Activated CD4-positive, alpha-beta T cell treated with anti-CD3 and anti-CD28 coated beads, Interleukin-2, amount 50 U/mL, for 16 hours (primary cell): ENCODE data around the gene NAV1.
"Not testable (repeated sequence)": the region's sequence is repeated elsewhere in the genome, so short reads cannot be mapped to it uniquely, and the experiment has no call there.

ENCODE experiments used
- DNase-seq: peaks from one replicate; pipeline ENCODE4 v3.0.0-alpha.2; 2020

The NAV1 gene

GRCh38 chr1:201504799-201505502 is 34.0 kb upstream of the NAV1 start:
- DNase-seq, result no peak

- DNase-seq, result no peak
Observed at GRCh38 chr1:201505503-201505890, 33.4 kb upstream of the NAV1 start.

DNA sequence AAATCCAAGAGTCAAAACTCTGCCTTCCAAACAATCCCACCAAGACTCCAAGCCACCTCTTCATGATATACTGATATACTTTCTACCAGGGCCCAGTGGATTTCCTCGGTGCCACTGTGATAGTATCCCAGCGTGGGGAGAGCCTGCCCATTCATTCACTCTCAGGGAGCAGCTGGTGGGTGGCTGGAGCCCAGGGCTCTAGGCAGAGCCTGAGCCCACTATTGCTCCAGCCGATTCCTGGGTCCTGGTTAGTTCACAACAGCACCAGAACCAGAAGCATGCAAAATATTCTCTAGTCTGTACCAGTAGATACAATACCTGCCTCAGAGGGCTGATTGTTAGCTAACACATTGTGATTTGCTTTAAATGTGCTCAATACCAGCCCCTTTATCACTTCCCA is 32.8 kb upstream of the NAV1 start:
- no peak for DNase-seq

DNA sequence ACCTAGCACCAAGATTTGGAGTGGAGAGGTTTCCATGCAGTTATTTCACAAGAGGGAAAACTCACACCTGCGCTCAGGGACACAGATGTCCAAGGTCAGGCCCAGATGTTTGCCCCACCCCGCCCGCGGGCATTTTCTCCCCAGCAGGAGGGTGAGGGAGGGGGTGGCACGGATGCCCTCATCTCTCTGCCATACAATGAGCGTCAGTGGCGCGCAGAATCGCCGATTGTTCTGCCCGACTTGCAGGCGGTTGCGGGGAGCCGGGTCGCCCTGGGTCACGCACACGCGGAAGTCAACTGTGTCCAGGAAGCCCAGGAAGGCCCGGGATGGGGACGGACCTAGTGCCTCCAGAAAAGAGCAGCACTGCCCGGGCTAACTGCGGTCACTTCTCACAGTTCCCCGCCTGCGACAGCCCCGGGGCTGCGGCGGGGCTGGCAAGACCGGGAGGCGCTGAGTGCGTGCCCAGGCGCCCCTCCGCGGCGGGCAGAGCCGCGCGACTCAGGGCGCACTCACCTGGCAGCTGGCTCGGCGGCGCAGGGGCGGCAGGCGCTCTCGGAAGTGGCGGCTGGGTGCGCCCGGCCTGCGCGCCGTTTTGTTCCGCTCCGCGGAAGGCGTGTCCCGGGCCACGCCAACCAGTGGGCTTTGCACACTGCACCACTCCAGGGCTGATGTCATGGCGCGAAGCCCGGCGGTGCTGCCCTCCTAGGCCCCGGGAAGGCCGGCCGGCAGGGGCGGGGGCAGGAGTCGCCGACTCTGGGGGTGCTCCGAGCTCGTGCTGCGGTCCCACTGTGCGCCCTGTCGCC is 32.2 kb upstream of the NAV1 start, which contains the start of gene CSRP1:
Gene CSRP1 (minus strand): TSS at position 567 of the 803 bp plus-strand sequence. CDS start 10,820 bp downstream, outside the sequence.
- peak; percentile 89 for DNase-seq

DNA sequence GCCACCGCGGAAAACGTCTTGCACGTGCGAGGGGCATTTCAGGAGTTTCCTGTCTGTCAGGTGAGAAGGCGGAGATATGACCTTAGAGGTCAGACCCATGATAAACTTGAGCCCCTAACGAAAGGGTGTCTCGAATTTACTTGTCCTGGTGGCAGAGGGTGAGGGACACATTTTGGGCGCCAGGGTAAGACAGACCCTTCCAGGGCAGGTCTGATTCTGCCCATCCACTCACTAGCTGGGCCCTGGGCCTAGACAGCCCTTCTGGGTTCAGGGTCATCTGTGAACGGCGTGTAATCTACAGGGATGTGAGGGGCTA is 31.6 kb upstream of the NAV1 start:
- no peak for DNase-seq

DNA sequence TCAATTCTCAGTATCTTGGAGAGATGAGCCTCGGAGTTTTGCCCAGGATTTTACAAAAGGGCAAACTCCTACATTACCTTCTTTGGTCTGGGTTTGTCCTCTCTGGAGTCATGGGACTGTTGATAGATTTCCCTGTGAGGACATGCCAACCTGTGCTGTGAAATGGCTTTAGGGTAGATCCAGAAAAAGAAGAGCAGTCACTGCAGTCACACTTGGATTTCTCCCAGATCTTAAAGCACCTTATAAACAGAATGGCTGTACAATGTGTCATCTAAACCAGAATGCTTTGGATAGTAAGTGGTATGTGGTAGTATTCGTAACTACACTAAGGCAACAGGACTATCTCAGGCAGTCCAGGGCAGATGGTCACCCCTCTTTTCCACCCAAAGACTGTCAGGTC is 30.1 kb upstream of the NAV1 start:
- no peak for DNase-seq

- no peak for DNase-seq
Observed at GRCh38 chr1:201509601-201510374, 29.1 kb upstream of the NAV1 start.

DNA sequence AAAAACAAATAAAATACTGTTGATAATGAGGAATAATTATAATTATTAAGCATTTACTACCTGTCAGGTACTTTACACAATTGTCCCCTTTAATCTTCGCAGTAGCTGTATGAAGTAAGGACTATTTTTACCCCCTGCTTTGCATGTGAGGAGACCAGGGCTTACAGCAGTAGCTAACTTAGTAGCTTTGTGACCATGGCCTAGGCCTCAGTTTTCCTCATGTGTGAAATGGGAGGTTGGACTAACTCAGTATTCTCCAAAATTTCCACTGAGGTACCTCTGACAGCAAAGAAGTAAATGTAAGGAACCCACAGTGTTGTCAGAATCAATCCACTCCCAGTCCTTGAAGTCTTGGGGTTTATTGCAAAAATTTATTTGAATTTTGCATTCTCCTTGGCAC is 28.2 kb upstream of the NAV1 start:
- DNase-seq, result no peak

GRCh38 chr1:201511396-201511940 is 27.5 kb upstream of the NAV1 start:
- DNase-seq, result no peak

- no peak for DNase-seq
Observed at GRCh38 chr1:201511941-201512539, 26.9 kb upstream of the NAV1 start.

DNA sequence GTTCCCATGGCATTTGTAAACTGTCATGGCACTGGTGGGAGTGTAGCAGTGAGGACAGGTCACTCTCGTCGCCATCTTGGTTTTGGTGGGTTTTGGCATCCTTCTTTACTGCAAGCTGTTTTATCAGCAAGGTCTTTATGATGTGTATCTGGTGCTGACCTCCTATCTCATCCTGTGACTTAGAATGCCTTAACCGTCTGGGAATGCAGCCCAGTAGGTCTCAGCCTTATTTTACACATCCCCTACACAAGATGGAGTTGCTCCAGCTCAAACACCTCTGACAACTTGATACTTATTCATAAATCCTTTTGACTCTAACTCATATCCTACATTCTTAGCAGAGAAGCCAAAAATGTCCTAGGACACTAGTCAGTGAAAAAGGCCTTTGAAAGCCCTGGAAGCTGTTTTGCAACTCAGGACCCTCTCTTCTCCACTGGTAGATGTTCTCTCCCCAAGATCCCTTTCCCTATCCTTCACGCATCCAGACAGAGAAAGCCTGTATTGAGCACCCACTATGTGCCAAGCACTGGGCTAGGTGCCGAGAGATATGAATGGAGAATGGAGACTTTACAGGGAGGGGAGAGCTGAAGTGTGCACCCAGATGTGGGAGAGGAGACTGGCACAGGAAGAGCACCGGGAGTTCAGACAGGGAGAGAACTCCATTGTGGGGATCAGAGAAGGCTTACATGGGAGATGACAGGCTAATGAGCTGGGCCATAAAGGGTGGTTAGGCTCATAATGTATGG is 25.3 kb upstream of the NAV1 start:
- no peak for DNase-seq

DNA sequence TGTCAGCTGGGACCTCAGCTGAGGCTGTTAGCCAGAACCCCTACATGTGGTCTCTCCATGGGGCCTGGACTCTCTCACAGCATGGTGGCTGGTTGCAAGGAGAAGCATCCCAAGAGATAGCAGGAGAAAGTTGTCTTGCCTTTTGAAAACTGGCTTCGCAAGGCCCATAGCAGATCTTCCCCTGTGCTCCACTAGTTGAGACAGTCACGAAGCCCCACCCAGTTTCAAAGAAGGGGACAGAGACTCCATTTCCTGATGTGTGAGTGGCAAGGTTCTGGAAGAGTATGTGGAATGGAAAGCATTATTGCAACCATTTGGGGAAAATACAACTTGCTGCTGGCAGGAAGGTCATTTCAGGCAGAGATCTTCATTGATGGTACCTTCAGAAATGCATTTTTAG is 24.5 kb upstream of the NAV1 start:
- no peak for DNase-seq

DNA sequence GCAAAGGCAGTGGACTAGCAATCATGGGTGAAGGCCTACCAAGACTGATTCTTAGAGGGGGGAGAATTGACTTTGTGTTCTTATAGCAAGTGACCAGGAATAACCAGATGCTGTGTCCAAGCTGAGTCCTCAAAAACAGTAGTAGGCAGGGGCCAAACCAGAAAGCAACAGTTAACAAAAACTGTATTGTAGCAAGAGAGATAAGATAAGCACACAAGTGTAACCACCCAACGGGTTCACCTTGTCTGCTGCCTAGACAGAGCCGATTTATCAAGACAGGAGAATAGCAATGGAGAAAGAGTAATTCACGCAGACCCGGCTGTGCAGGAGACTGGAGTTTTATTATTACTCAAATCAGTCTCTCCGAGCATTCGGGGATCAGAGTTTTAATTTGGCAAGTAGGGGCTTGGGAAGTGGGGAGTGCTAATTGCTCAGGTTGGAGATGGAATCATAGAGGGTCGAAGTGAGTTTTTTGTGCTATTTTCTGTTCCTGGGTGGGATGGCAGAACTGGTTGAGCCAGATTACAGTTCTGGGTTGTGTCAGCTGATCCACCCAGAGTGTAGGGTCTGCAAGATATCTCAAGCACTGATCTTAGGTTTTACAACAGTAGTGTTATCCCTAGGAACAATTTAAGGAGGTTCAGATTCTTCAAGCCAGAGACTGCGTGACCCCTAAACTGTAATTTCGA is 23.7 kb upstream of the NAV1 start:
- DNase-seq, result no peak

GRCh38 chr1:201515895-201516294 is 23.0 kb upstream of the NAV1 start:
- DNase-seq, result no peak

DNA sequence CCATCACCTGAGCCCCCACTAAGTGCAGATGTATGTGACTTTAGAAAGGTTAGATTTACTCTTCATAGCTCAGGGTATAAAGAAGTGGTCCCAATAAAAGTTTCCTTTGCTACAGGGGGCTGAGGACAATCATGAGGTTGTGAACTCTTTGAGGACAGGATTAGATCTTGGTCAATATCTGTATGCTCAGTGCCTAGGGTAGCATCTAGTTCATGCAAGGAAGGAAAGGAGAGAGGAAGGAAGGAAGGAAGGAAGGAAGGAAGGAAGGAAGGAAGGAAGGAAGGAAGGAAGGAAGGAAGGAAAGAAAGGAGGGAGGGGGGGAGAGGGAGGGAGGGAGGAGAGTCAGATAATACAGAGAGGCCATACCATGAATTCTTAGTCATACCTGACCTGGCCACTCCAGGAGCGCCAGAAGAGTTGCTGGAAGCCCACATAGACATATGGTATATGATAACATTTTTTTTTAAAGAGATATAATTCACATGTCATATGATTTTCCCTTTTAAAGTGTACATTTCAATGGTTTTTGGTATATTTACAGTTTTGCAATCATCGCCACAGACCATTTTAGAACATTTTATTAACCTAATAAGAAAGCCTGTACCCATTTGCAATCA is 22.3 kb upstream of the NAV1 start:
- DNase-seq, result no peak

DNA sequence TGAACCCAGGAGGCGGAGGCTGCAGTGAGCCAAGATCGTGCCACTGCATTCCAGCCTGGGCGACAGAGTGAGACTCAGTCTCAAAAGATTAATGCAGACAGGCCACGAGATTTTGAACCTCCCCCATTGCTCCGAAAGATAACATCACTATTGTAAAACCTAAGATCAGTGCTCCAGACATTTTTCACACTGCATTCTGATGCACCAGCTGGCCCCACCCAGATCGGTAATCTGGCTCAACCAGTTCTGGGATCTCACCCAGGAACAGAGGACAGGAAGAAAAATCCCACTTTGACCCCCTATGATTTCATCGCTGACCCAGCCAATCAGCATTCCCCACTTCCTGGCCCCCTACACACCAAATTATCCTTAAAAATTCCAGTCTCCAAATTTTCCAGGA is 21.3 kb upstream of the NAV1 start:
- no peak for DNase-seq

DNA sequence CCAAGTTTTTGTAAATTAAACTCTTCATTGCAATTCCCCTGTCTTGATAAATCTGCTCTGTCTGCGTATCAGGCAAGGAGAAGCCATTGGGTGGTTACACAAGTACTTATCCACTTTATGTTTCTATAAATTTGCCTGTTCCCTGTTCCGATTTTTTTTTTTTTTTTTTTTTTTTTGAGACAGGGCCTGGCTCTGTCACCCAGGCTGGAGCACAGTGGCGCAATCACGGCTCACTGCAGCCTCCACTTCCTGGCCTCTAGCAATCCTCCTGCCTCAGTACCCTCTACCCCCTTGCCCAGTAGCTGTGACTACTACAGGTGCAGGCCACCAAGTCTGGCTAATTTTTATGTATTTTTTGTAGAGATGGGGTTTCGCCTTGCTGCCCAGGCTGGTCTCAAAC is 20.9 kb upstream of the NAV1 start:
- no peak for DNase-seq

DNA sequence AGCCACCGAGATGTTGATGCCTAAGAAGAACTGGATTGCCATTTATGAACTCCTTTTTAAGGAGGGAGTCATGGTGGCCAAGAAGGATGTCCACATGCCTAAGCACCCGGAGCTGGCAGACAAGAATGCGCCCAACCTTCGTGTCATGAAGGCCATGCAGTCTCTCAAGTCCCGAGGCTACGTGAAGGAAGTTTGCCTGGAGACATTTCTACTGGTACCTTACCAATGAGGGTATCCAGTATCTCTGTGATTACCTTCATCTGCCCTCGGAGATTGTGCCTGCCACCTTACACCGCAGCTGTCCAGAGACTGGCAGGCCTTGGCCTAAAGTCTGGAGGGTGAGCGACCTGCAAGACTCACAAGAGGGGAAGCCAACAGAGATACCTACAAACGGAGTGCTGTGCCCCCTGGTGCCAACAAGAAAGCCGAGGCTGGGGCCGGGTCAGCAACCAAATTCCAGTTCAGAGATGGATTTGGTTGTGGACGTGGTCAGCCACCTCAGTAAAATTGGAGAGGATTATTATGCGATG is 18.8 kb upstream of the NAV1 start:
- DNase-seq, result not testable (repeated sequence)

DNA sequence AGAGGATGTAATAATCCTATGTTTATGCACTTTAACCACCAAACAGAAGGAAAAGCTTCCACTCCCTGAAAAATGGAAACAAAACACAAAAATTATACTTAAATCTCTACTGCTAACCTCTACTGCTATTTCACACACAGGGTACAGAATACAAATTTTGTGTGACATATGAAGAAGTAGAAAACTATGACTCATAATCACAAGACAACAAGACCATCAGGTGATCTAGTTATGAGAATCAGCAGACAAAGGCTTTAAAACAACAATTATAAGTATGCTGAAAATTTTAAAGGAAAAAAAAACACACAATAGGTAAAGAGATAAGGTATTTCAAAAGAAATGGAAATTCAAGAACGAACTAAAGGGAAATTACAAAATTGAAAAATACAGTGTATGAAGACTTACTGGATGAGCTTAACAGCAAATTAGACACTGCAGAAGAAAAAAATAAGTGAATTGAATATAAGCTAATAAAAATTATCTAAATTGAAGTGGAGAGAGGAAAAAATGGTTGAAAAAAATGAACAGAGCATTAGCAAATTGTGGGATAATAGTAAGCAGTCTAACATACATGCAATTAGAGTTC is 13.6 kb upstream of the NAV1 start:
- DNase-seq, result no peak

DNA sequence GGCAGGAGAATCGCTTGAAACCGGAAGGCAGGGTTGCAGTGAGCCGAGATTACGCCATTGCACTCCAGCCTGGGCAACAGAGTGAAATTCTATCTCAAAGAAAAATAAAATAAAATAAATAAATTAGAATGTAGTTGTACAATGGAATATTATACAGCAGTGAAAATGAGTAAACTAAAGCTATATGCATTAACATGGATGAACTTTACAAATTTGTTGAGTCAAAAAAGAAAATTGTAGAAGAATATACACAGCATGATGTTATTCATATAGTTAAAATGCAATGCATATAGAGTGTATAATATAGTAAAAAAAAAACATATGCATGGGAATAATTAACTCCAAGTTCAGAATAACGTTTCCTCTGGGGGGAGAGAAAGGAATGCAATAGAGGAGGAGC is 11.0 kb upstream of the NAV1 start:
- no peak for DNase-seq
